ENCODE results near the gene DNAJC10. TPM values are rescaled to one million over a fixed set of nuclear protein-coding genes. Genes with fewer than 3 reads are reported as not detected.

The DNAJC10 gene
- total and polyA plus RNA-seq, 8 donors: 115 to 163 (median 130) TPM

DNA sequence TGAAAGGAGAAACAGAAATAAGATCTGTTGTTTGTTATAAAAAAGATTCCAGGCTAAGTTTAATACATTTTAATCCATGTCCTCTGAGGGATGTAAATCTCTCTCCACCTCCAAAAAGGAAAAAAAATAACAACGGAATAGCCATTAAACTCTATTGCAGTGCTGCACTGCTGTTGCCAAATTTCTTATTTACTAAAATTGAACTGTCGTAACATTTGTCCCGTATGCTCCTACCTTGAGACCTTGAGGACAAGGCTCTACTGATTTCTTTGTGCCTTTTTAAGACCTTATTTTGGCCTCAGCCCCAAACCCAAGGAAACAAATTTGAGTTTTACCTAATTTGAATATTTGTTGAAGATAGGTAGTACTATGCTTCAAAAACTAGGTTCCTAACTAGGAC lies 94.0 kb downstream of the DNAJC10 start:
- TF ChIP-seq, protein P1, sequence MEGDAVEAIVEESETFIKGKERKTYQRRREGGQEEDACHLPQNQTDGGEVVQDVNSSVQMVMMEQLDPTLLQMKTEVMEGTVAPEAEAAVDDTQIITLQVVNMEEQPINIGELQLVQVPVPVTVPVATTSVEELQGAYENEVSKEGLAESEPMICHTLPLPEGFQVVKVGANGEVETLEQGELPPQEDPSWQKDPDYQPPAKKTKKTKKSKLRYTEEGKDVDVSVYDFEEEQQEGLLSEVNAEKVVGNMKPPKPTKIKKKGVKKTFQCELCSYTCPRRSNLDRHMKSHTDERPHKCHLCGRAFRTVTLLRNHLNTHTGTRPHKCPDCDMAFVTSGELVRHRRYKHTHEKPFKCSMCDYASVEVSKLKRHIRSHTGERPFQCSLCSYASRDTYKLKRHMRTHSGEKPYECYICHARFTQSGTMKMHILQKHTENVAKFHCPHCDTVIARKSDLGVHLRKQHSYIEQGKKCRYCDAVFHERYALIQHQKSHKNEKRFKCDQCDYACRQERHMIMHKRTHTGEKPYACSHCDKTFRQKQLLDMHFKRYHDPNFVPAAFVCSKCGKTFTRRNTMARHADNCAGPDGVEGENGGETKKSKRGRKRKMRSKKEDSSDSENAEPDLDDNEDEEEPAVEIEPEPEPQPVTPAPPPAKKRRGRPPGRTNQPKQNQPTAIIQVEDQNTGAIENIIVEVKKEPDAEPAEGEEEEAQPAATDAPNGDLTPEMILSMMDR (IDR thresholded peaks at IDR 0.05): no peak
- intact Hi-C loops (cut with DNase I): no loop called here
- H3K4me1 ChIP-seq: no peaks in the 10 kb centered on the region
- DNase-seq (no peak), ATAC-seq (no peak)
- H3K36me3 ChIP-seq: no peaks in the 10 kb centered on the region
- H3K9me3 ChIP-seq: no peaks in the 10 kb centered on the region
- H3K27me3 ChIP-seq: no peaks in the 10 kb centered on the region
- no peak overlapping the region for H3K27ac ChIP-seq
- no peak overlapping the region for H3K4me3 ChIP-seq

DNA sequence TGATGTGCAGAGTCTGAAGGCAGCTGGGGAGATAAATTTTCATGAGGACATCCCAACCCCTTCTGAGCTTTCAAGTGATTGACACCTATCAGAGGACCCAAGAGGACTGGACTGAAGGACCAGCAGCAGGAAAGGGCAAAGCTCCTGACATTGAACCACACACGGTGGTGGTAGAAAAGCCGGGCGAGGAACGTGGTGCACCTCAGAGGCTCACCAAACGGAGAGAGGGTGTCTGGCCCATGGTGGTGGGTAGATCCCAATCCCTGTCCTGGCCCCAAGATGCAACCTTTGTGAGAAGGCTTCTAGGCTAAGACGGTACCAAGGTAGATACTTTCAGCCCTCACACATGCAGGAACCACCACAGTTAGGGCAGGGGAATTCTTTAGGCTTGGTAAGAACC lies 98.3 kb downstream of the DNAJC10 start:
- intact Hi-C loops (cut with DNase I): no loop called here
- no peak for ATAC-seq

DNA sequence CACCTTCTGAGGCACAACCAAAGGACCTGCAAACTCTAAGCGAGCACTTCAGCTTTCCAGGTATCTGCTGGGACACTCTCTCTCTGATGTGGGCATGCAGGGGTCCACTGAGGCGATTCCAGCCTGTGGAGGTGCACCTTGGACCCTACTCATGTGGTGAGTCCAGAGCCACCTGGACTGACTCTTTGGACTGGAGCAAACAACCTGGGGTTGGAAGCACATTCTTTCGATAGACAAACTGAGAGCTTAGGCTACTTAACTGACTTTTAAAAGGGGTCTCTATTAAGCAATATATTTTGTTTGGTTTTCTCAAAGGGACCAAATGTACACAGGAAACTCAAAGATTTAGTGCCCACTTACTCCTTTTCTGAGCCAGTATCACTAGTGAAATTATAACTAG lies 98.7 kb downstream of the DNAJC10 start:
- no peak overlapping the region for H3K27ac ChIP-seq

More for the DNA sequence above, 98.3 kb downstream of the DNAJC10 start:
- no peak overlapping the region for H3K4me3 ChIP-seq
- no peaks in the 10 kb centered on the region for H3K27me3 ChIP-seq
- no peak for DNase-seq
- no peaks in the 10 kb centered on the region for H3K4me1 ChIP-seq
- H3K27ac ChIP-seq: no peak overlapping the region
- no peaks in the 10 kb centered on the region for H3K36me3 ChIP-seq
- TF ChIP-seq, protein P1 (IDR thresholded peaks at IDR 0.05): no peak
- no peaks in the 10 kb centered on the region for H3K9me3 ChIP-seq

DNA sequence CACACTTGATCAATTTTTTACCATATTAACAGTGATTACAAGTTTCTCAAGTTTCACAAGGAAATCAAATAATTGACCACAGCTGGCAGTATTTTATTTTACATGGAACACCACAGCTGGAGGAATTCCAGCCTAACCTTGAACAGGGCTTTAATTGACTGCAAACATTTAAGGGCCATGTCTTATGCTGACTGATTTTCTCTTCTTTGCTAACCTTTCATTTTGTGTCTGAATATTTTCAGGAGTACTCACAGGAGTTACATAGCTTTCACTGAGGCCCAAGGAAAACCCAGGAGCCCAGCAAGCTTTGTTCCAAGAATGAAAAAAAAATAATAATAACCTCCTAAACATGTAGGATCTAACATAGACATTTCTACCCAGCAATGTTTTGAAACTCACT lies 100.8 kb downstream of the DNAJC10 start:
- H3K27me3 ChIP-seq: no peaks in the 10 kb centered on the region
- H3K4me1 ChIP-seq: no peaks in the 10 kb centered on the region
- no peak overlapping the region for H3K27ac ChIP-seq
- ATAC-seq (no peak), DNase-seq (no peak)
- TF ChIP-seq, protein P1 (IDR thresholded peaks at IDR 0.05): no peak
- intact Hi-C loops (cut with DNase I): no loop called here
- no peak overlapping the region for H3K4me3 ChIP-seq
- no peaks in the 10 kb centered on the region for H3K36me3 ChIP-seq
- H3K9me3 ChIP-seq: no peaks in the 10 kb centered on the region

More for the DNA sequence above, 98.7 kb downstream of the DNAJC10 start:
- DNase-seq (no peak), ATAC-seq (no peak)
- Histone ChIP-seq H3K9me3 (no peaks in the 10 kb centered on the region), H3K4me3 (no peak overlapping the region), H3K4me1 (no peaks in the 10 kb centered on the region), H3K36me3 (no peaks in the 10 kb centered on the region), H3K27me3 (no peaks in the 10 kb centered on the region)
- TF ChIP-seq, protein P1 (IDR thresholded peaks at IDR 0.05): no peak
- intact Hi-C loops (cut with DNase I): no loop called here

DNA sequence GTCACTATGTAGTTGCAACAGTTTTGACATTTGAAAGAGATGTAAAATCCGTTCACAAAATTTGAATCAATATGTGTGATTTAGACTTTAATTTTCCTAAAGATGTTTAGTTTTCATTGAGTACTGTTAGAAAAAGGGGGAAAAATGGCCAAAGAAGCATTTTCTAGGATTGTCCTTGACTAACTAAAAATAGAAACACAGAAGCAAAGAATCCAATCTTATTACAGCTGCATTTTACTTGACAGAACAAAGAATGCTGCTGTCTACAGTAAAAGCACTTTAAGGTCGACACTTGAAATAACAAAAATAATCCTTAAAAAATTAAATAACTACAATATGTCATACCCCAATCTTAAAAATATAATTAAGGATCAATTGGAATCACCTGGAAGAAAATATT lies 101.5 kb downstream of the DNAJC10 start:
- no peak for ATAC-seq
- intact Hi-C loops (cut with DNase I): no loop called here
- Histone ChIP-seq H3K4me1 (no peaks in the 10 kb centered on the region), H3K27me3 (no peaks in the 10 kb centered on the region), H3K4me3 (no peak overlapping the region), H3K27ac (no peak overlapping the region), H3K9me3 (no peaks in the 10 kb centered on the region), H3K36me3 (no peaks in the 10 kb centered on the region)
- TF ChIP-seq, protein P1 (IDR thresholded peaks at IDR 0.05): no peak
- DNase-seq: no peak
